Measurements from ENCODE around the gene TMEM154. TPM values are rescaled to one million over a fixed set of nuclear protein-coding genes. Genes with fewer than 3 reads are reported as not detected.

TMEM154 gene
- total RNA-seq, 1 donor from 2014 or later = 15.0 TPM

DNA sequence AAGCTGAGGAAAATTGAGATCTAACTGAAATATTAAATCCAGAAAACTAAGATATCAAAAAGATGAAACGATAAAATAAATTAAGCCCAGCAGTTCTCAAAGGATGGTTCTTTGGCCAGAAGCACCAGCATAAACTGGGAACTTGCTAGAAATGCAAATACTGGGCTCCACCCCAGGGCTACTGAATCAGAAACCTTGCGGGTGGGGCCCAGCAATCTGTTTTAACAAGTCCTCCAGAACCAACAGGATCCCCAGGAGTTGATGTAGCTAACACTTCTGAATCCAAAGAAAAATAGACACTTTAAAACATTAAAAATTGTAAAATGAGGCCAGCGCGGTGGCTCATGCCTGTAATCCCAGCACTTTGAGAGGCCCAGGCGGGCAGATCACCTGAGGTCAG, 14.1 kb upstream of the TMEM154 start:
- DNase-seq = no peak

DNA sequence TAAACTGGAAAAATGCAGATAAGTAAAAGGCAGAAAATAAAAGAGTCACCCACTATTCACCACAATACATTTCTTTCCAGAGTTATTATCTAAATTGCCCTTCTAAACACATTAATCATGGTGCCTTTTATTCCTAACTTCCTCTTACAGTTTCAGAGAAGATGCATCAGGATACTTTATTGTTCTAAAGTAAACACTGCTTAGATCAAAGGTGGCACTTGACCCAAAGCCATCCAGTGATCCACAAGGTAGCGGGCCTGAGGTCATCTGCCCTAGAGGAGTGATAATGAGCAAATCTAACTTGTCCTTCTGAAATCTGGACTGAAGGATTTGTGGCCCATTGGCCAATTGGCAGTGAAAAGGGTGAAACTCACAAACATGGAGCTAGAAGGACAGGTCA, 12.0 kb upstream of the TMEM154 start:
- DNase-seq = no peak

DNA sequence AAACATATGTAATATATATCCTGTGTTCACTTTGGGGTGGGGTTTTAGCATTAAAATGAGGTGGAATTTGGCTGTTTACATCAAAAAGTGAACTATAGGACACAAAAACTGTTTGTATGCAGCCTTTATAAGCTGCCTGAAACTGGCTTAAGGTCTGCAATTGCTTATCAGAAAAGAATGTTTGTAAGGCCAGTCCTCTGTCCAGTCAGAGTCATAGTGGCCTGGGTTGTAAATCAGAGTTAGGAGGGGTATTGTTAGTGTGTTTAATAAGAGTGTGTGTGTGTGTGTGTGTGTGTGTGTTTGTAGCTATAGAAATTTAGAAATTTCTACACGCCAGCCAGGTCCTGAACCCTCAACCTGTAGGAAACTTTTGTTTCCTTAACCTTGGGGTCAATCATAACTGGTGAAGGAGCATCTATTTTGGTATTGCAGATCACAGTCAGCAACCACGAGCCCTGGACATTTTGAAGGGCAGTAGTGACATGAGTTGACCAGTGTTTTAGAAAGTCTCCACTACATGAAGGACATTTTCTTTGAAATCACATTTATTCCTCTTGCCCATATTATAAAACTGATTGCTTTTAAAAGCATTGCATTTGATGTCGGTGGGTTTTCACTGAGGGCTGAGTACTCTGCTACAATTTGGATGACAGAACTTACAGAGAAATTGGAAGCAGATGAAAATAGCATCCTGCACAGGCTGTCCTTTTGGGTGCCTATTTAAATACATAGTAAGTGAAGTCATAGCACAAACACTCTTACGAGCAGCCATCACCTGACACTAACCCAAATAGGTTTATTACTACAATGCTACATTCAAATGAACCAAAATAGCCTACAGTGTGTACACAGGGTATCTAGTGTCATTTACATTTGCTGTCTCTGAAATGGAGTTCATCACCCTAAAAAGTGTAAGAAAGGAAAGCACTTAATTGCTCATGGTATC, 11.2 kb upstream of the TMEM154 start:
- DNase-seq = no peak

DNA sequence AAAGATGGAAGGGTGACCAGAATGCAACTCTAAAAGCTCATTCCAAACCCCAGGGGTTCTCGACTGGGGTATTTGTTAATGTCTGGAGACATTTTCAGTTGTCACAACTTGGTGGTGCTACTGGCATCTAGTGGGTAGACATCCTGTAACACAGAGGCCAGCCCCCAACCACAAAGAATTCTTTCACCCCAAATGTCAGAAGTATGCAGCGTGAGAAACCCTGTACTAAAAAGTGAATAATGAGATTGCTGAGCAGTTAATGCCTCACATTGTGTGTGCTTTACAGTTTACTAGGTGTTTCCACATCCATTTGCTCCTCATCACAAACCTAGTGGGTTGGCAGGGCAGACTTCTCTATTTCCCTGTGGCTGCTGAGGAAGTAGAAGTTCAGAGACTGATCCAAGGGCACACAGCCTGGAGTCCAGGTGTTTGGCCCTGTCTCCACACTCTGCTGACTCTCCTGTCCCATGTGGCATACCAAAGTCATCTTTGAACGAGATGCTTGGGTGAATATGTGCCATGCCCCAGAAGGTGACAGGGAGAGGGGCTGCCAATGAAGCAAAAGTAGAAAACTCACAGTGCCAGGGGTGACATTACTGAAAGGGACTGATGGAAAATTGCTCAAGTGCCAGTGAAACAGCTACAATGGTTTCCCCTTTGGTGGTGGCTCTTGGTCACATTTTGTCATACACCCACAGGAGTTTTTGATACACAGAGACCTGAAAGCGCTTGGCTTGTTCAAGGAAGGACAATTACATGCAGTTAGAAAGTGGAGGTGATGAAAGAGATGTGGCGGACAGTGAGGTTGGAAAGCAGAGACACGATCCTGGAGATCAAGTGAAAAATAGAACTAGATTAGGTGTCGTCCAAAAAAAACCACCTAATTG, 10.1 kb upstream of the TMEM154 start:
- DNase-seq = no peak

DNA sequence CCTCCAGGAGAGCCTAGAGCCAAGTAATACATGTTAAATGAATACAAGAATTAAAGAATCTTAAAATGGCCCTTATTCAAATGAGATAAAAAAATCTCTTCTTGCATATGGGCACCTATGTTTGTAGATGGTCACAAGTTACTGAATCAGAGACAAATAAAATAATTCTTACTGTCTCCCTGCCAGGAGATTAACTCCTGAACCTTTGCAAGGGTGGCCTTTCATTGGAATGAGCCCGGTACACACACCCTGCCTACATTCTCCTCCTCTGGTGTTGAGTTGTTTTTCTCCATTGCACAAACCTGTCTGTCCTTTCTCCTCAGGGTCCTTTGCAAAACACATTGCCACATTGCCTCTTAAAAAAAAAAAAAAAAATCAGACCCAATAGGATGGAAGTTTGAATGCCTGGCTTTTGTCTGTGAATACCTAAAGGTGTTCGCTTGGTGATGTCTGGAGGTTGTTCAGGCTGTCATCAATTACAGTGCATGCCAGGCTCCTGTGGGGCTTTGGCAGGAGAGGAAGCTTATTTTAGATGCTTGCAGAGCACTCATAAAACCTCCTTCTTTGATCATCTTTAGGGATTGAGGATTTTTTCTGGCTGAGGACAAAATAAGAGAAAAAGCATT, 8.3 kb upstream of the TMEM154 start:
- DNase-seq = no peak

DNA sequence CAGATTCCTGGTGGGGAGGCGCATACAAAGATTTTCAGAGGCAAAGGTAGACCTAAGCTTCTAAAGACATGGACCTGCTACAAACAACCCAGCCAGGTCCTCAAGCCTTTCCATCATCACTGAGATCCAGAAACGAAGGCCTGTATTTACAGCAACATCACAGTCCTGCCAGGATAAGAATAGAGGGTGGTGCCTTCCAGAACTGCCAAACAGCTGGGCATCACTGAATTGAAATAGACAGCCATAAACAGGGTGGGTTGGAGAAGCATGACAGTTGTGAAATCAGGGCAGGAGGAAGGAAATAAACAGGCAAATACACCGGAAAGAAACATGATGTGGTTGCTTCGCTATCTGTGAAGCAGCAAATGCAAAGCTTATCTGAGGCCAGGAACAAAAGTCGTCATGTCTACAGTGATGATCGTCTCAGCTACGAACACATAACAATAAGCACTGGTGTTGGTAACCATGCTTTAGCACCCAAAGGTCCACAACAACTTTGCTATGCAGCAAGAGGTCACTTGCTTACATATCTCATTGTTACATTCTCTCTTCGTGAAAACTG, 6.7 kb upstream of the TMEM154 start:
- DNase-seq = no peak

DNA sequence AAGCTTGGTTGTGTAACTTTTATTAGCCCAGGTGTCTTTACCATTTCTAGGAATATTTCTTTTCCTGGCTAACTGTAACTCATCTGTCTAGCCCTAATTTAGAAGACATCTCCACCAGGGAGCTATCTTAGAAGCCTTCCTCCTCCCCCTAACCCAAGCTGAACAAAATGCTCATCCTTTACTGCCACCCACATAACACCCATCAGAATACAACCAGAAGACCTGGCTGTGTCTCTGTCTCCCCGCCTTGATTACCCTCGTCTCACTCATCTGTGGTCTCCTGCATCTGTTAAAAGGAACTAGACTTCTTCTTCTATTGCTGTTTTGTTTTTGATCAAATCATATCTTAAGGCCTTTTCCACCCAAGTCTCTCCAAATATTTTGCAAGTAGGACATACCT, 4.8 kb upstream of the TMEM154 start:
- DNase-seq = no peak

DNA sequence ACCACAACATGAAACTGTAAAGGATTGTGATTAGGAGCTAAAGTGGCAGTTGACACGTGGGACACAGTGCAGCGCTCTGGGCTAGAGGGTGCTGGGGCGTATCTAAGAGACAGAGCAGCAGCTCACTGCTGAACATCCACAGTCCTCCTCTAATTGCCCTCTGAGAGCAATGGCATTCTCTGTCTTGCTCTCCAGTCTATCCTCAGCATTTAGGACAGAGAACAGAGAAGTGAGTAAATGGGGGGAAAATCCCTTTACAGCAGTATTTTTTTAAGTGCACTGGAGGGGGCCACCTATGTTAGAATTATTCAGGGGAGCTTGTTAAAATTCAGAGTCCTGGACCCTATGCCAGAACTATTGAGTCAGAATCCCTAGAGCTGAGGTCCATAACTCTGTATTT, 4.2 kb upstream of the TMEM154 start:
- DNase-seq = no peak

DNA sequence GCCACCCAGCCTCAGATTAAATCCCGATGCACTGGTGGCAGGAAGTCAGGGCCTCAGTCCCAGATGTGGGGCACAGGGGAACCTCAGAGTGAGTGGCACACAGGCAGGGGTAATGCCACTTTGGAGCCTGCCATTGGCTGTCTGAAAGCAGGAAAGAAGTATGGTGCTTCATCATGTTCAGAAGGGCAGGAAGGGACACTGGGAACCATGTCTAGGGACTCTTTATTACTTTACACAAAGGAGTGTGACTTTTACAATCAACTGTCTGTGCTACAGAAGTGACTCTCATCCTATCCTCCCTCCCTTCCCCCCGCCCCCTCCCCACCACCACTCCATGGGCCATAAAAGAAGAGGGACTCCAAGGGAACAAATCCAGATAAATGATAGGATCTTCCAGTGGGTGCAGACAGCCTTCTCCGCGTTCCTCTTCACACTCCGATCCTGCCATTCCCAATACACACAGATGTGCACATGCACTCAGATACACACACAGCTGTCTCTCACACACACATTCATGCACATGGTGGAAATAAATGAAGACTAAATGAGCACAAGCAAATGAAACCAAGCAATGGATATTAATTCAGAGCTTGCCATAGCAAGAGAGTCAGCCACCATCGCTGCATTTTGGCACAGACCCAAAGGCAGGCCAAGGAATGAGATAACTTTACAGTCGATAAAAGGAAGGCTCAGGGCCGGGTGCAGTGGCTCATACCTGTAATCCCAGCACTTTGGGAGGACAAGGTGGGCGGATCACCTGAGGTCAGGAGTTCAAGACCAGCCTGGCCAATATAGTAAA, 2.5 kb upstream of the TMEM154 start:
- no peak for DNase-seq

DNA sequence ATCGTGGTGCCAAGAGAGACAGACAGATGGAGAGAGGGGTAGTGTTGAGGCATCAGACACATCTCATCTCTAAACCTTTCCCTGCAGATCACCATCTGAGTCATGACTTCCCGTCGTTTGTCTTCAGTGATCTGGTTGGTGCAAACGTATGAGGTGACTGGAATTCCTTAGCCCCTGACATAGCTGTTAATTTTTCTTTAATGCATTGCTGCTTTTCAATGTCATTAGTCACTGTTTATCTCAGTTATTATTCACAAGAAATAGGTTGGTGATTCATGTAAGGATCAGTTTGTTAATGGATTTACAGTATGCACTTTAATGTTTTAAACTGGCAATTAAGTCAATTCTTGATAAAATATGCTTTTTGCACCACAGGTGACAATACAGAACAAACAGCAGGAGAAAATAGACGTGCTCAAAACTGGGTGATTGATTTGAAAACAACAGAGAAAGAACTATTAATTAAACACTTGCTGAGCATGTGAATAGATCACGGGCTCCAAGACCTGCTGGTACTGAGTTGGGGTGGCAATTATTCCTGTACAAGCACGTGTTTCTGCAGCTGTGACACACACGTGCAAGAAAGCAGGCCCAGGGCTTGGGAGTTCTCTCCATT, 1.3 kb upstream of the TMEM154 start:
- DNase-seq = no peak

DNA sequence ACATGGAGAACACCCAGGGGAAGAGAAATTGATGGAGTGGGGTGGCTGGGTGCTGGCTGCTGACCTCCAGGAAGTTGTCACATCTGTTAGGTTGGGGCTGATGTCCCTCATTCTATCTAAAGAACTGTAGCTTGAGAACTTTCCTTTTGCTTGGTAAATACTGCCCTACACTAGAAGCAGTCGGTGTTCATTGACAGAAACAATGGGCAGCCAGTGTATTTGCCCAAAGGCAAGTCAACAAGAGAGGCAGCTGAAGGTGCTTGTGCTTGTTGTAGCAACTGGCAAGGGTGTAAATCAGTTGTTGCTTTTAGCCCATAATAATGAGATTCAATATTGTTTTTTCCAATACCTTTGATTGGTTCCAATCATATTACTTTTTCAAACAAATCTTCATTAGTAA, 956 bp downstream of the TMEM154 start:
- DNase-seq = no peak

DNA sequence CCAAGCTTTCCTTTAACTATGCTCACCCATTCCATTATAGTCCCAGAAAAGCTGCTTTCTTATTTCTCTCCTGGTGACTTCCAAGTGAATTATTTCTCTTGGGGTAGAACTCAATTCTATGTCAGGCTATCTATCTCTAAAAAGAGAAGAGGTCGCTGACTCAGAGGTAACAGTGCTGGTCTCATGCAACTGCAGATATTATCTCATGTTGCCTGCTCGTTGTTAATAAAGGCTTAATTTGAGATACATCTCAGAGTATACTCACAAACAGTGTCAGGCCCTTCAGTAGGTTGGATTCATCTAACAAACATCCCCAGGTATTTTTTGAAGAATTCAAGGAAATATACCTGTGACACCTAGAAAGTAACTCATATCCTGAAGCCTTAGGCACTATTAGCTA, 2.7 kb downstream of the TMEM154 start:
- no peak for DNase-seq

DNA sequence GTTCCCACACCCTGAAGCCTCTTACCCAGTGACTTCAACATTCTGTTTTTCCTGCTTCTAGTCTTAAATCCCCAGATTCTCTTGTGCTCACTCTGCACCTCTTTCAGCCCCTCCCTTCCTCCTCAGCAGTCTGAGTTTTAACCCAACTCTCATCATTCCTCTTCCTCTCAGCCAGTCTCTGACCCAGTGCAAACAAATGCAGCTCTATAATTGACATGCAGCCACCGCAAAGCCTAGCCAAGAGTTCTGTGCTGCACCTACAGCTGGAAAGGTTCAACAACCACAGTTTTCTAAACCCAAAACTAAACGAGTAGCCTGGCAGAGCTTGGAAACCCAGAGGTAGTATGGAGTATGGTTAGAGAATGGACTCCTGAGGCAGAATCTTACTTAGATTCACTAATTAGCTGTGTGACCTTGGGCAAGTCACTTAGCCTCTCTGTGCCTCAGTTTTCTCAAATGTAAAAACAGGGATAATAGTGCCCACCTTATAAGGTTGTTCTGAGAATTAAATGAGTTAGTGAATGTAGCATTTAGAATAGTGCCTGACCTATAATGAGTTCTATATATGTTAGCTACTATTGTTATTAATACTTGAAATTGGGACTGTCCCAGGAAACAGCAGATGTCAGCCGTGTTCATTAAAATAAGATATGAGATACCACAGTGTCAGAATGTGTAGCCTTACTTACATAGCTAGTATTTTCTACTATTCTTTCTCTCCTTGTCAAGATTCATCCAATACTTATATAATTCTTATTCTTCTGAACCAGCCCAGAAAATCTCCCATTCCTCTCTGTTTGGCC, 3.5 kb downstream of the TMEM154 start:
- DNase-seq = no peak

DNA sequence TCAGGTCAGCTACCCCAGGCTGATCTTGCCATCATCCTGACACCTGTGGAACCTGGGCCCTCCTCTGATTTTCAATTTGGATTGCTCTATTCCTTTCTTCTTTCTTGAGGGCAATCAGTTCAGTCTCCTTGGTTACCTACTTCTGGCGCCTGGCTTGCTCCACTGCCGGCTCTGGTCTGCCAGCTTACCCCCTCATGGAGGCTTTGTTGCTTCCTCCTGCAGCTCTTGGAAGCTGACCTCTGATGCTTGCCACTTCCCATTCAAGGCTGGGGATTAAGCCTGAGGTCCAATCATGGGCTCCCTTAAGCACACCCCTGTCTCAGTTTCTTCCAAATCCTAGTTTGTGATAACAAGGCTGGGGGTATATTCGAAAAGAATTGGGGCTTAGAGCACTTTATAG, 5.4 kb downstream of the TMEM154 start:
- DNase-seq = no peak

DNA sequence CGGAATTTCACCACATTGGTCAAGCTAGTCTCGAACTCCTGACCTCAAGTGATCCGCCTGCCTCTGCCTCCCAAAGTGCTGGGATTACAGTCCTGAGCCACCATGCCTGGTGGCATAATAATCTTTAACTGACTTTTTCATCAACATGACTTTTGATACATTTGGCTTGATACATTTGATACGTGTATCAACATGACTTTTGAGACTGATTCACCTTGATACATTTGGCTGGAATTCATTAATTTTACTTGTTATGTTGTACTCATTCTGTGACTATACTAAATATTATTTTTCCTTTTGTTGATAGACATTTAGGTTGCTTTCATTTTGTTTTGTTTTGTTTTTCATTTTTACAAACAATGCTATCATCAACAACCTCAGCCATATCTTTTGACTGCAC, 6.3 kb downstream of the TMEM154 start:
- no peak for DNase-seq

DNA sequence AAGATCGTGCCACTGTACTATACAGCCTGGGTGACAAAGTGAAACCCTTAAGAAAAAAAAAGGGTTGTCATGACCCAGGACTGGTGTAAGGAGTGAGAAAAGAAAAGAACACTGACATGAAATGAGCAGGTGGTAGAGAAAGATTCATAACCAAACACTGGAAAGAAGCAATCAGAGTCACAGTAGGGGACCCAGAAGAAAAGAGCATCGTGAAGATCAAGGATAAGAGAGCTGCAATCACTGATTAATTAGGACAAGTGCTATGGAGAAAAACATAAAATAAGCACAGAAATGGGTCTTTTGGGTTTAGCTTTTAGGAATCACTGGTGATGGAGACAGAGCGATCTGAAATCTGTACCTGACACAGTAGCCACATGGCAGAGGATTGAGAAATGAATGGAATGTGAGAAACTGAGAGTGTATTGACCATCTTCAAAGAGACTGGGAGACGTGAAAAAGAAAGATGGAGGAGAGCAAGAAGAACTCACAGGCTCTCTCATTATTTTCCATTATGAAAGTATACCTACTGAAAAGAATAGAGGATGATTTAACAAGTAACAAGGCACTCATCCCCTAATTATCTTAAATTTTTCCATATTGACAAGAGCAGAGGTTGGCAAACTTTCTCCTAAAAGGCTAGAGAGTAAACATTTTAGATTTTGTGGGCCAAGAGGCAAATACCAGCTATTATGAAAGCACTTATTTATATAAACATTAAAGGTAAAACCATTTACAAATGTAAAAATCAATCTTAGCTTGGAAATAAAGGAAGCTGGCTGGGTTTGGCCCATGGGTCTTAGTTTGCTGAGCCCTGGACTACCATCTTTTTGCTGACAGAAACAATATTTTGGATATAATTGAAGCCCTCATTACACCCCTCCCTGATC, 7.3 kb downstream of the TMEM154 start:
- no peak for DNase-seq

DNA sequence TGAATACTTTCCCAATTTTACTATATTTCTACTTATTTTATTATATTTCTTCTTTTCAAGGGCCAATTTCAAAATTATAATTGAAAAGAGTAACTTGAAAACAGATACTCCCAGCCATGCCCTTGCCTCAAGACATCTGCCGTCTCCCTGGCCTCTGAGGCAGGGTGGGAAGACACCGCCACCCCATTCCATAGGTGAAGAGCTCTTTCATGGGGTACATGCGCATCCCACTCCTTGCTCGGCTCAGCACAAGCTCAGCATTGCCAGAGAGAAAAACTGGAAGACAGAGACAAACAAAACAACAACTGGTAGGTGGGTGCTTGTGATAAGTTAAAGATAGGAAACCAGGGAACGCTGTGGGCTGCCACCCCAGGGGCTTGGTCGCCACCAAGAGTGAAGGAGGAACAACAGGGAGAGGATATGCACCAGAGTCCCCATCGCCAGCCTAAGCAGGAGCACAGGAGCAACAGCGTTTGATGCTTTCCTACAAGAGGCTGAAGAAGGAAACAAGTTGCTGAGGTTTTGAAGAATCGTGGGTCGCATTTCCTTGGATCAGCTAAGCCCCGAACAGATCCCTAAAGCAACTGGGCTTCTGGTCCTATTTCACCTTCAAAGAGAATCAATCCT, 11.3 kb downstream of the TMEM154 start:
- DNase-seq = no peak

DNA sequence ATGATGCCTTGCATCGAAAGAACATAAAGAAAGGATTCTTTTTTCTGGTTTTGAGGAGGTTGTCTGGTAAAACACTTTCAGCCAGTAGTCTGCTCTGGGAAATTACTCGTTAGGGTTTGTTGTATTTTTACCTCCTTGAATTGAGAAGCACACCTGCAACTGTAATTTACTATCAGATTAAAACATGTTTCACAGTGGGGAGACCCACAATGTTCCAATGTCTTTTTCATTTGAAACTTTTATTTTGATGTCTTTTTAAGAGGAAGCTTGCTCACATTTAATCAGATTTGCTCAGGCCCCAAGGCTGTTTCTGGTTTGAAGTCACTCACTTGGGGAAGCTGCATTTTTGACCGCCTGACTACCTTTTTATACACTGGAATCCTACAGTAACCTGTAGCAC, 12.0 kb downstream of the TMEM154 start:
- DNase-seq = no peak

DNA sequence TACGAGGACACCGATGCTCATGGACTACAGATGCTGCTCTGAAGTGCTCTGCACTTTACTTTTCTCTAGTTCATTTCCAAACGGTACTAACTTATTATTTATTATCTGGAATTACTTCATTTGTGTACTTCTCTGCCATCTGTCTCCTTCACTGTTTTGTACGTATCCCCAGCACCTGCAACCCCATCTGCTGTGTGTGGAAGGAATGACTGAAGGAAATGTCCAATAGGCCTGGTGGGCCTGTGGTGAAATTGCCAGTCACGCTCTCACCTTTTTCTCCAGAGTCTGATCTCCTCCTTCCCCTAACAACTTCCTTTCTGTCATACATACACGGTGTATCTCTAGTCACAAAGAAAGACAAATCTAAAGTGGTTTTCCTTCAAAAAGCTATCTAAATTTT, 12.9 kb downstream of the TMEM154 start:
- DNase-seq = no peak

Measured in skin of body (tissue), 2 donors.